ENCODE results near the gene BBS9.

The BBS9 gene

DNA sequence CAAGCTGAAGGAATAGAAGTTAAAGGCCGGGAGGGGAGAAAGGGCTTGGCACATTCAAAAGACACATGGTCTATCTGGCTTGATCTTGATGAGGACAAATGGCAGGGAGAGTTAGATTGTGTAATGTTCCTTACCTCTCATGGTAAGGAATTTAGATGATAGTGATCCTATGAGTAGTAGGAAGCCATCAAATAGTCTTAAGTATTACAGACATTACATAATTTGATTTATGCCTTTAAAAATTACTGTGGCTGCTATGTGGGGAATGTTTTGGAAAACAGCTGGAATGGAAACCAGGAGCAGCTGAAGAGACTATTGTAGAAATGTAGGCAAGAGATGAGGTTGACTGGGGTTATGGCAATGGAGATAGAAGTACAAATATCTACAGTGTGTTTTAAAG, 424.7 kb downstream of the BBS9 start:
- no peaks in the 10 kb centered on the region for H3K9me3 ChIP-seq (replicated peaks; ENCODE audit: insufficient read depth, low read length)
- H3K4me1 ChIP-seq (ENCODE audit: low read length), result peaks cover 15% of the 10 kb centered on the region
- no peak overlapping the region for H3K4me3 ChIP-seq (ENCODE audit: low read length)
- H3K36me3 ChIP-seq (replicated peaks; ENCODE audit: insufficient read depth, low read length), result no peaks in the 10 kb centered on the region
- no peaks in the 10 kb centered on the region for H3F3A ChIP-seq (ENCODE audit: insufficient read depth, low read length)
- TF ChIP-seq, protein P1, sequence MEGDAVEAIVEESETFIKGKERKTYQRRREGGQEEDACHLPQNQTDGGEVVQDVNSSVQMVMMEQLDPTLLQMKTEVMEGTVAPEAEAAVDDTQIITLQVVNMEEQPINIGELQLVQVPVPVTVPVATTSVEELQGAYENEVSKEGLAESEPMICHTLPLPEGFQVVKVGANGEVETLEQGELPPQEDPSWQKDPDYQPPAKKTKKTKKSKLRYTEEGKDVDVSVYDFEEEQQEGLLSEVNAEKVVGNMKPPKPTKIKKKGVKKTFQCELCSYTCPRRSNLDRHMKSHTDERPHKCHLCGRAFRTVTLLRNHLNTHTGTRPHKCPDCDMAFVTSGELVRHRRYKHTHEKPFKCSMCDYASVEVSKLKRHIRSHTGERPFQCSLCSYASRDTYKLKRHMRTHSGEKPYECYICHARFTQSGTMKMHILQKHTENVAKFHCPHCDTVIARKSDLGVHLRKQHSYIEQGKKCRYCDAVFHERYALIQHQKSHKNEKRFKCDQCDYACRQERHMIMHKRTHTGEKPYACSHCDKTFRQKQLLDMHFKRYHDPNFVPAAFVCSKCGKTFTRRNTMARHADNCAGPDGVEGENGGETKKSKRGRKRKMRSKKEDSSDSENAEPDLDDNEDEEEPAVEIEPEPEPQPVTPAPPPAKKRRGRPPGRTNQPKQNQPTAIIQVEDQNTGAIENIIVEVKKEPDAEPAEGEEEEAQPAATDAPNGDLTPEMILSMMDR (IDR thresholded peaks at IDR 0.05; ENCODE audit: low read length), result no peak
- TF ChIP-seq EZH2phosphoT487 (IDR thresholded peaks at IDR 0.05; ENCODE audit: low read length), result no peak
- no peak for TF ChIP-seq EZH2 (optimal IDR thresholded peaks at IDR 0.05; ENCODE audit: low read depth, low read length)
- H3K27me3 ChIP-seq (replicated peaks; ENCODE audit: insufficient read depth, low read length), result no peaks in the 10 kb centered on the region
- no peak overlapping the region for H2AFZ ChIP-seq (ENCODE audit: low read length)
- H3K4me2 ChIP-seq (ENCODE audit: low read depth, low read length), result no peak overlapping the region
- no peak for DNase-seq
- no peaks in the 10 kb centered on the region for H4K20me1 ChIP-seq (ENCODE audit: insufficient read depth, low read length)
- no peak overlapping the region for H3K27ac ChIP-seq (ENCODE audit: low read length)
- H3K9ac ChIP-seq (ENCODE audit: low read length), result no peak overlapping the region
- no peaks in the 10 kb centered on the region for H3K79me2 ChIP-seq (ENCODE audit: low read length)
- no peaks in the 10 kb centered on the region for H3K9me2 ChIP-seq (replicated peaks; ENCODE audit: insufficient read depth, low read length)

DNA sequence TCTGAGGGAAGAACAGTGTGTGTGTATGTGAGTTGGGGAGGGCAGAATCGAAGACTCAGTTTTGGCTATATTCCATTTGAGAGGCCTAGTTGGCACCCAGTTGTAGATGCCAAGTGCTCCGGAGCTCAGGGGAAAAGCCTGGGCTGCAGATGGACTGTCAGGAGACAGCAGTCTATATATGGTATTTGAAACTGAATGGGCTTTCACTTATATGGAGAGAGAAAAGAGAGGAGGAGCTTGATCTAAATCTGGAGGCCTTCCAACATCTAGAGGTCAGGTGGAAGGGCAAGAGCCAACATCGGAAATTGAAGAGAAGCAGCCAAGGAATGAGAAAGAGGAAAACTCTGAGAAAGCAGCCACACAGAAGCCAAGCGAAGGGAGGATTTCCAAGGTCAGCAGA, 425.2 kb downstream of the BBS9 start:
- H3K27ac ChIP-seq (ENCODE audit: low read length), result no peak overlapping the region
- TF ChIP-seq, protein P1 (IDR thresholded peaks at IDR 0.05; ENCODE audit: low read length), result no peak
- TF ChIP-seq EZH2 (optimal IDR thresholded peaks at IDR 0.05; ENCODE audit: low read depth, low read length), result no peak
- TF ChIP-seq EZH2phosphoT487 (IDR thresholded peaks at IDR 0.05; ENCODE audit: low read length), result no peak
- H4K20me1 ChIP-seq (ENCODE audit: insufficient read depth, low read length), result no peaks in the 10 kb centered on the region
- no peak overlapping the region for H3K4me3 ChIP-seq (ENCODE audit: low read length)
- H3K79me2 ChIP-seq (ENCODE audit: low read length), result no peaks in the 10 kb centered on the region
- DNase-seq, result no peak
- H3K9ac ChIP-seq (ENCODE audit: low read length), result no peak overlapping the region
- no peaks in the 10 kb centered on the region for H3K36me3 ChIP-seq (replicated peaks; ENCODE audit: insufficient read depth, low read length)
- H3K9me3 ChIP-seq (replicated peaks; ENCODE audit: insufficient read depth, low read length), result no peaks in the 10 kb centered on the region
- no peaks in the 10 kb centered on the region for H3K9me2 ChIP-seq (replicated peaks; ENCODE audit: insufficient read depth, low read length)
- H3K27me3 ChIP-seq (replicated peaks; ENCODE audit: insufficient read depth, low read length), result no peaks in the 10 kb centered on the region
- H3K4me1 ChIP-seq (ENCODE audit: low read length), result peaks cover 15% of the 10 kb centered on the region
- no peak overlapping the region for H2AFZ ChIP-seq (ENCODE audit: low read length)
- H3F3A ChIP-seq (ENCODE audit: insufficient read depth, low read length), result no peaks in the 10 kb centered on the region
- H3K4me2 ChIP-seq (ENCODE audit: low read depth, low read length), result no peak overlapping the region

DNA sequence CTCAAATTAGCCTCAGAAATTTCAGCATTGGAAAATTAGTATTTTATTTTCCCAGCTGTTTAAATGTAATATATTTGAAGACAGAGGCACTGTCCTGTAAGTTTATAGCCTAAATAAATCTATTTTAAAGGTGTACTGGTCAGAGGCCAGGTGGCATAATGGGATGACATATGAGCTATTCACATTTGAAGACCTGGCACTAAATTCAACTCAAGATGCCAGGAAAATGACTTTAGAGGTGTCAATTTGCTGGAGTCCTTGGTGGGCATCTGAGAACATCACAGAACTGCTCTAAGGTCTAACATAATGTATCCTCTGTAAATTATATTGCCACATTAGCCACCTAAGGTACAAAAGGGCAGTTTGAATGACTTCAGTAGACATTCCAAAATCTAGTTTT, 427.1 kb downstream of the BBS9 start:
- Histone ChIP-seq H3K36me3 (replicated peaks; ENCODE audit: insufficient read depth, low read length) (no peaks in the 10 kb centered on the region), H3F3A (ENCODE audit: insufficient read depth, low read length) (no peaks in the 10 kb centered on the region), H4K20me1 (ENCODE audit: insufficient read depth, low read length) (no peaks in the 10 kb centered on the region), H3K27ac (ENCODE audit: low read length) (no peak overlapping the region), H2AFZ (ENCODE audit: low read length) (no peak overlapping the region), H3K9ac (ENCODE audit: low read length) (no peak overlapping the region), H3K79me2 (ENCODE audit: low read length) (no peaks in the 10 kb centered on the region), H3K4me2 (ENCODE audit: low read depth, low read length) (no peak overlapping the region), H3K27me3 (replicated peaks; ENCODE audit: insufficient read depth, low read length) (no peaks in the 10 kb centered on the region), H3K9me3 (replicated peaks; ENCODE audit: insufficient read depth, low read length) (no peaks in the 10 kb centered on the region), H3K4me1 (ENCODE audit: low read length) (peaks cover 2% of the 10 kb centered on the region), H3K4me3 (ENCODE audit: low read length) (no peak overlapping the region), H3K9me2 (replicated peaks; ENCODE audit: insufficient read depth, low read length) (no peaks in the 10 kb centered on the region)
- TF ChIP-seq EZH2phosphoT487 (IDR thresholded peaks at IDR 0.05; ENCODE audit: low read length) (no peak), EZH2 (optimal IDR thresholded peaks at IDR 0.05; ENCODE audit: low read depth, low read length) (no peak)
- TF ChIP-seq, protein P1 (IDR thresholded peaks at IDR 0.05; ENCODE audit: low read length), result no peak
- no peak for DNase-seq
